ENCODE measurements around the gene PPP1R12A. TPM values are rescaled to one million over a fixed set of nuclear protein-coding genes. Genes with fewer than 3 reads are reported as not detected.

Gene PPP1R12A
- total RNA-seq, 2 experiments from 2014 or later: 68.2 to 73.3 TPM

DNA sequence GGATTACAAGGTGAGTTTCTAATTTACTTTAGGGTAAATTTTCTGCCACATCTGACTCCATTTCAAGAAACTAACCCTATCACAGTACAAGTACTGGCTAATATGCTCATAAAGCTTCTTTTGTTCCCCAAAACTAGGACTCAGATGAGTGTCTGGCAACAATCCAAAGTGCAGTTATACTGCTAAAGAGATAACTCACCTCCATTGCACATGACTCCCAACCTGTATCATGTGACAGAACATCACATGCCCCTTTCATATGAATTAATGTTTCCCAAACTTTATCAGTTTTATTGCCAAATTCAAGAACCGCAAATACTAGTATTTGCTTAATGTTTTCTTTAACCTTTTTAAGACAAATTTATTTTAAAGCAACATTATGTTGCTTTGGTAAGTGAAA lies 3.9 kb upstream of the PPP1R12A start:
- ChIA-PET CTCF (no interaction called here), POLR2A (no interaction called here)

DNA sequence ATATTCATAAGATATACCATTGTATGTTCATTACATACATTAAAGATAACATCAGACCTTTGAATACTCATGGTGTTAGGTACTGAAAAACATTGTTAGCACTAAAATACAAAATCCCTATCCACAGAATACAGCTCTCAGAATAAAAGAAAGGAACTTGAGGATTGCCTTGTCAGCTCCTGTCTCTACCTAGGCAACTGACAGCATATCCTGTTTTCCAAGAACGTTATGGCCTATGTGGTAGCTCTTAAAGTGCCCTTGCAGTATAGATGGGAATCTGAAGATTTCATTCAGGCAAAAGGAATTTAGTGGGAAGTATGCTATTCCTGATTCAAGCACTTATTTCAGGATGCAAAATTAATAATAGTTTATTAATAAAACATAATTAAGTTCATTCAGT lies 1.8 kb upstream of the PPP1R12A start:
- ChIA-PET CTCF (no interaction called here), POLR2A (interaction anchor here (0.6 kb wide), 1 partner anchor 109 kb away, joined by 3 read pairs; no protein-coding TSS in a partner anchor)

DNA sequence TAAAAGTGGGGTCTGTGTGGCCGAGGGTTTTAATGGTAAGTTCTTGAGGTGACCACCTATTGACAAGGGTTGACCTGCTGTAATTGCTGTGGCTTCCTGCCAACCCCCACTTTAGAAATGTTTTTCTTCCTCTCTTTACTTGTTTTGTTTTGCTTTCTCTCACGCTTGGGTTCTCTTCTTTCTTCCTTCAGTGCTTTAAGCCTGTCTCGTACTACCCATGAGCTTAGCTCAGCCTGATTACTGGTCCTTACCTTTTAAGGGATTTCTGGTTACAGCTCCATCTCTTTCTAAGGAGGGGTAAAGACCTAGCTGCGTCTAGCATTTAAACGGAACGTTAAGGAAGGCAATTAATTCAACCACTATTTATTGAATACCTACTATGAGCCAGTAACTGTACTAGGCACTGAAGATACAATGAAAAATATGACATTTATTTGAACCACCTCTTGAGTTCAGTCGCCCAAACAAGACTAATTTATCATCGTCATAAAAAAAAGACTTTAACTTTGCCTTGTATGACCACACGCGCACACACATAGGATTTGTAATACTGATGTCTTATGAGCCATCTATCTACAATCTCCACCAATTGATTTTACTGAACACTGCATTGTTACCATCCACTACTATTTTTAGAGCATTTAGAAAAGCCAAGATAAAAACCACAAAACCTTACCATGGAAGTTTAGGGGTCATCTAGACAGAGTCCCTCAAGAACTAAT lies 888 bp upstream of the PPP1R12A start:
- ChIA-PET POLR2A (no interaction called here), CTCF (interaction anchor here (0.9 kb wide), 1 partner anchor 56 kb away, joined by 3 read pairs; no protein-coding TSS in a partner anchor)

GRCh38 chr12:79934281-79935020 lies 446 bp downstream of the PPP1R12A start:
- POLR2A ChIA-PET: interaction anchor here (0.6 kb wide), 1 partner anchor 91 kb away, joined by 3 read pairs; no protein-coding TSS in a partner anchor
- CTCF ChIA-PET: interaction anchor here (1.2 kb wide), 1 partner anchor 252 kb away, joined by 4 read pairs; no protein-coding TSS in a partner anchor

DNA sequence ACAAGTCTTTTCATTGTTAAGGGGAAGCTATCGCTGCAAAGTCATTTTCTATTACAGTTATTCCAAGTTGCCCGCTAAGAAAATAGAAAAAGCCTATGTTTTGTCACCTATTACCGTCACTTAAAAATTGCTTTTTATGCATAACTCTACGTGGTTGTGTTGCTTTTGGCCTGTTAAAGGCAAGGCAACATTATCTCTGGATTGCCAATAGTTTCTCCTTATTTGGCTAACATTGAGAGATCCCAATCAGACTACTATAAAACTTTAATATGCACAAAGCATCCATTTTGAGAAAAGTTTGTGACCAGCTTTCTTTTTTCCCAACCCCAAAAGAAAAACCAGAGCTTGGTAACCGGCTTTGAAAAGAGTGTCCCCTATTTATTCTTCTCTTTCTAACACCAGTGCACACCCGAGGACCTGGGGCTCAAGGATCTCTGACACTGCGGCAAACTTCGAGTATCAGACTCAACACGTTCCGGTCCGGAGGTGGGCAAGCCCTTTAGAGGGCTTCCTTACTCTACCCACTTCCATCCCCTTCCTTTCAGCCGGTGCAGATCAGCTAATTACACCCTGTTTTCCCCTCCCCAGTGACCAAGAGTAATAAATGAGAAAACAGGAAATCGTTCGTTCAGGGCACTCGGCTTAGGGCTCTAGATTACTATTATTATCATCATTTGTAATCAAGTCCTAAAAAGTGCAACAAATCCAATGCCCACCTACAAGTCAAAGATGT lies 1.2 kb downstream of the PPP1R12A start:
- POLR2A ChIA-PET: no interaction called here

GRCh38 chr12:79933043-79933442 lies 1.9 kb downstream of the PPP1R12A start:
- ChIA-PET CTCF (no interaction called here), POLR2A (no interaction called here)

More for the DNA sequence above, 1.2 kb downstream of the PPP1R12A start:
- CTCF ChIA-PET: interaction anchor here (1.2 kb wide), 1 partner anchor 253 kb away, joined by 4 read pairs; no protein-coding TSS in a partner anchor

- POLR2A ChIA-PET: no interaction called here
- CTCF ChIA-PET: no interaction called here
These were observed 2.5 kb downstream of the PPP1R12A start for GRCh38 chr12:79932357-79932756.

GRCh38 chr12:79929065-79929464 lies 5.8 kb downstream of the PPP1R12A start:
- ChIA-PET CTCF (interaction anchor here (0.9 kb wide), 1 partner anchor 10 kb away, joined by 3 read pairs; no protein-coding TSS in a partner anchor), POLR2A (no interaction called here)

- POLR2A ChIA-PET: no interaction called here
- CTCF ChIA-PET: no interaction called here
These were observed 7.0 kb downstream of the PPP1R12A start for GRCh38 chr12:79927772-79928474.

DNA sequence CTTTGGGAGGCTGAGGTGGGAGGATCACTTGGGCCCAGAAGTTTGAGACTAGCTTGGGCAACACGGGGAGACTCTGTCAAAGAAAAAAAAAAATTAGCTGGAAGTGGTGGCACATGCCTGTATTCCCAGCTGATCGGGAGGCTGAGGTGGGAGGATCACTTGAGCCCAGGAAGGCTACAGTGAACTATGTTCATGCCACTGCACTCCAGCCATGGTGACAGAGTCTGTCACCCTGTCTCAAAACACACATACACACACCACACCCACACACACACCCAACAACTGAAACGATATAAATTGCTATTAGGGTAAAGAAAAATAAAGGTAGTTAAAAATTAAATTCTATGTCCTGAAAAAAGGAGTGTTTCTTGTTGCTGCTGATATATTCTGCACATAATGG lies 7.9 kb downstream of the PPP1R12A start:
- POLR2A ChIA-PET: no interaction called here
- CTCF ChIA-PET: no interaction called here

GRCh38 chr12:79925492-79925891 lies 9.4 kb downstream of the PPP1R12A start:
- POLR2A ChIA-PET: no interaction called here
- CTCF ChIA-PET: no interaction called here

GRCh38 chr12:79921786-79922185 lies 13.1 kb downstream of the PPP1R12A start:
- POLR2A ChIA-PET: no interaction called here
- CTCF ChIA-PET: no interaction called here

DNA sequence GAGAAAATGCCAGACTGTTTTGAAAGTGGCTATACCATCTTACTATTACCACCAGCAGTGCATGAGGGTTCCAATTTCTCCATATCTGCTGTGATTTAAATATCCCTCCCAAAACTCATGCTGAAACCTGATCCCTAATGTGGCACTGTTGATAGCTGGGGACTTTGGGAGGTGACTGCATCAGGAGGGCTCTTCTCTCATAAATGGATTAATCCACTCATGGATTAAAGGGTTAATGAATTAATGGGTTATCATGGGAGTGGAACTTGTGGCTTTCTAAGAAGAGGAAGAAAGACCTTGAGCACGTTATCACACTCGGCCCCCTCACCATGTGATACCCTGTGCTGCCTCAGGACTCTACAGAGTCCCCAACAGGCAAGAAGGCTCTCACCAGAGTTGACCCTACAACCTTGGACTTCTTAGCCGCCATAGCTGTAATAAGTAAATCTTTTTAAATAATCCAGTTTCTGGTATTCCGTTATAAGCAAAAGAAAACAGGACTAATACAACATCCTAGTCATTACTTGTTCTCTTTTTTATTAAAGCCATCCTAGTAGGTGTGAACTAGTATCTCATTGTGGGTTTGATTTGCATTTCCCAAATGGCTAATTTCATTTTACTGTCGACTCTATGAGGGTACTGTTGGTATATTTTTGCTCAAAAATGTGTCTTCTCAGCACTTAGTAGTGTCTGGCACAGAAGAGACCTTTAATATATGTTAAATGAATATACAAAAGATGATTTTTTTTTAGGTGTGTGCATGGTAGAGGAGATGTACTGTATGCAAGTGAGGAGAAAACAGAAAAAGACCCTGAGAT lies 14.3 kb downstream of the PPP1R12A start:
- POLR2A ChIA-PET: no interaction called here
- CTCF ChIA-PET: no interaction called here

- CTCF ChIA-PET: interaction anchor here (1.2 kb wide), 1 partner anchor 10 kb away, joined by 3 read pairs; no protein-coding TSS in a partner anchor
- POLR2A ChIA-PET: no interaction called here
These were observed 15.1 kb downstream of the PPP1R12A start for GRCh38 chr12:79919762-79920161.

DNA sequence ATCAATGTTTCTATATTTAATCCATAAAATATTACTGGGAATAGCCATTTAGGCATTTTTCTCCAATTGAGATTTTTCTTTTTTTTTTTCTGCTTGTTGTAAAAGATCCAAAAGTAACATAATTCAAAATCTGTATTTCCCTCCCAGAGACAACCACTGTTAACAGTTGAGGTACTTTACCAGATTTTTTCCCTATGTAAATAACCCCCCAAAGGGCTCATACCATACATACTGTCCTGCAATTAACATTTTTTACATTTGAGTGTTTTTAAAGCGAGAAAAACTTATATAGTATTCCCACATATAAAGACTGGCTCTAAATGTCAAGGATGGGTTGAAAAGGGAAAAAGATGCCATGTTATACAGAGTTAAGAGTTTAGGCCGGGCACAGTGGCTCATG lies 18.1 kb downstream of the PPP1R12A start:
- POLR2A ChIA-PET: no interaction called here
- CTCF ChIA-PET: no interaction called here

DNA sequence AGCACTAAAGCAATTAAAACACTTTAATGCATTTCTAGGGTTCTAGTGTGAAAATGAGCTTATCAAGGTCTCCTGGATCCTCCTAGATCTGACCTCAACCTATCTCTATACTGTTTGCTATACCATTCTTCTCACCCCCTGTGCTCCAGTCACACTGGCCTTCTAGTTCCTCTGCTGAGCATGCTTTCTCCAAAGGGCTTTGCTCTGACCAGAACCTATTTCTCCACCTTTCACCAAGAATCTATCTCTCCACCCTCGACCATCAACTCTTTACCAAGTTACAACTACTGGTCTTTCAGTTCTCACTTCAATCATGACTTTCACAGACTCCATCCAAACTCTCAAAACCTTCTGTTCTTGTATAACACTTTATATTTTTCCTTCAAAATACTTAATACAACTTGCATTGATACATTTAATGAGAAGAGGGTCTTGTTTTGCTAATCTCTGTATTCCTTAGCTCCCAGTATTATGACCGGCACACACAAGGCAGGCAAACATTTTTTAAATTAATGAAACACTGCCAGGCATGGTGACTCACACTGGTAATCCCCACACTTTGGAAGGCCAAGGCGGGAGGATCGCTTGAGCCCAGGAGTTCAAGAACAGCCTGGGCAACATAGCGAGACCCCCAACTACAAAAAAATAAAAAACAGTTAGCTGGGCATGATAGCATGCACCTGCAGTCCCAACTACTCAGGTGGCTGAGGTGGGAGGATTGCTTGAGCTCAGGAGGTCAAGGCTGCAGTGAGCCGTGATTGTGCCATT lies 22.8 kb downstream of the PPP1R12A start:
- CTCF ChIA-PET: no interaction called here
- POLR2A ChIA-PET: no interaction called here

DNA sequence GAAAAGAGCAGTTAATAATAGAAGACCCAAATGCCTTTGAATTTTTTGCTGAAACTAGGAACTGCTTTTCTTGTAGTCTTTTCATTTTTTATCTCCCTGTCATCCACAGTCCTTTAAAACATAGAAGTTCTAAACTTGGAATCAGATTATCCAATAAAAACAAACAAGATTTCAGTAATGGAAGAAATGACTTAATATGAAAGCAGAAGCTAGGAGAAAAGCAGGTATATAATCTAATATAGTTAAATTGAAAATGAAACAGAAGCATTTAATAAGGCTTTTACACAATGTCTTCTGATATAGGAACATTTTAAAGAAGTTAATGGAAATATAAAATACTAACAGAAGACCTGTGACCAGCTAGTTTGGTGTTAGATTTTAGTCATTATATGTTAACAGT lies 26.5 kb downstream of the PPP1R12A start:
- CTCF ChIA-PET: no interaction called here

GRCh38 chr12:79901506-79901905 lies 33.4 kb downstream of the PPP1R12A start:
- ChIA-PET POLR2A (no interaction called here), CTCF (no interaction called here)

More for the DNA sequence above, 26.5 kb downstream of the PPP1R12A start:
- POLR2A ChIA-PET: no interaction called here
